Colonic mucosa (tissue), 4 donors: ENCODE measurements around the gene MCMBP. TPM values are rescaled to one million over a fixed set of nuclear protein-coding genes. Genes with fewer than 3 reads are reported as not detected.

ENCODE experiments used
- DNase-seq: peaks from one replicate; pipeline ENCODE4 v3.0.0-alpha.2; 2020
- H3K27ac ChIP-seq: fragments of 200-600 bp; one replicate; pipeline ENCODE4 v1.8.0; 2021
- H3K27me3 ChIP-seq: fragments of 200-600 bp; one replicate; pipeline ENCODE4 v1.8.0; 2021
- H3K36me3 ChIP-seq: fragments of 200-600 bp; one replicate; pipeline ENCODE4 v1.8.0; 2021
- H3K4me1 ChIP-seq: fragments of 200-600 bp; one replicate; pipeline ENCODE4 v1.8.0; 2021; ENCODE audit warnings: mild to moderate bottlenecking
- H3K4me3 ChIP-seq: fragments of 200-600 bp; one replicate; pipeline ENCODE4 v1.8.0; 2021
- H3K9ac ChIP-seq, 2 donors: one replicate each; pipeline ENCODE4 v1.7.0; 2013; ENCODE audit warnings: control low read depth in 2 of 2, low read depth in 2 of 2, low read length in 2 of 2
- H3K9me3 ChIP-seq: fragments of 200-600 bp; one replicate; pipeline ENCODE4 v1.8.0; 2021
- CTCF ChIP-seq: fragments of 200-600 bp; IDR thresholded peaks from one replicate; pipeline ENCODE4 v1.8.0; 2022; ENCODE audit warnings: antibody characterized with exemption, mild to moderate bottlenecking
- intact Hi-C: fragments of 100-400 bp; cut with DNase I; formaldehyde crosslinking; loops from one replicate; pipeline ENCODE4 v1.14.1; 2022
- total RNA-seq, 2 donors: library from RNA; stranded (reverse); fragmentation: NEBNext Ultra II Directional in 1 of 2; extraction: Animal tissue kit (Norgen Biotek cat#: 25700) in 1 of 2; gene quantifications; one replicate each; pipeline ENCODE4 v1.2.1, GENCODE V29; 2021
- donor health status: healthy.
- donor health status: DM: no; HTN: no; CAD: no.
- donor health status: DM: no; HTN: no; CAD: no.

MCMBP gene
- total RNA-seq, 2 donors from 2014 or later: 46.7 to 56.4 TPM

GRCh38 chr10:119807960-119808697 lies 64.5 kb downstream of the MCMBP start:
- Histone ChIP-seq H3K4me3 (no peak overlapping the region), H3K9me3 (no peaks in the 10 kb centered on the region), H3K27me3 (no peaks in the 10 kb centered on the region), H3K9ac (no peak overlapping the region), H3K36me3 (peaks cover 4% of the 10 kb centered on the region), H3K27ac (no peak overlapping the region), H3K4me1 (no peaks in the 10 kb centered on the region)
- DNase-seq: no peak
- intact Hi-C loops: no loop called here
- TF ChIP-seq CTCF: no peak

GRCh38 chr10:119806334-119807130 lies 66.1 kb downstream of the MCMBP start:
- H3K4me1 ChIP-seq: no peaks in the 10 kb centered on the region

GRCh38 chr10:119805702-119806230 lies 66.9 kb downstream of the MCMBP start:
- DNase-seq: no peak
- Histone ChIP-seq H3K27me3 (no peaks in the 10 kb centered on the region), H3K36me3 (peaks cover 4% of the 10 kb centered on the region), H3K27ac (no peak overlapping the region), H3K4me1 (no peaks in the 10 kb centered on the region), H3K4me3 (no peak overlapping the region), H3K9me3 (no peaks in the 10 kb centered on the region), H3K9ac (no peak overlapping the region)
- intact Hi-C loops: no loop called here
- TF ChIP-seq CTCF: no peak

More at GRCh38 chr10:119806334-119807130, 66.1 kb downstream of the MCMBP start:
- H3K4me3 ChIP-seq: no peak overlapping the region
- no peak for DNase-seq
- no peak overlapping the region for H3K27ac ChIP-seq
- no peaks in the 10 kb centered on the region for H3K27me3 ChIP-seq
- no peak for TF ChIP-seq CTCF
- H3K9ac ChIP-seq: no peak overlapping the region
- H3K9me3 ChIP-seq: no peaks in the 10 kb centered on the region
- H3K36me3 ChIP-seq: peaks cover 4% of the 10 kb centered on the region
- intact Hi-C loops: no loop called here

GRCh38 chr10:119803264-119803663 lies 69.4 kb downstream of the MCMBP start:
- no peak overlapping the region for H3K27ac ChIP-seq
- no peak overlapping the region for H3K9ac ChIP-seq
- TF ChIP-seq CTCF: no peak
- H3K36me3 ChIP-seq: peaks cover 4% of the 10 kb centered on the region
- H3K9me3 ChIP-seq: no peaks in the 10 kb centered on the region
- no peaks in the 10 kb centered on the region for H3K4me1 ChIP-seq
- H3K27me3 ChIP-seq: no peaks in the 10 kb centered on the region
- intact Hi-C loops: no loop called here
- H3K4me3 ChIP-seq: no peak overlapping the region
- DNase-seq: no peak

GRCh38 chr10:119801998-119802538 lies 70.6 kb downstream of the MCMBP start:
- DNase-seq: no peak
- no peak overlapping the region for H3K27ac ChIP-seq
- no peaks in the 10 kb centered on the region for H3K4me1 ChIP-seq
- no peak for TF ChIP-seq CTCF
- intact Hi-C loops: no loop called here
- no peak overlapping the region for H3K4me3 ChIP-seq
- H3K27me3 ChIP-seq: no peaks in the 10 kb centered on the region
- no peak overlapping the region for H3K9ac ChIP-seq
- peaks cover 4% of the 10 kb centered on the region for H3K36me3 ChIP-seq
- H3K9me3 ChIP-seq: no peaks in the 10 kb centered on the region
